ENCODE results near the gene CD8B2. TPM values are rescaled to one million over a fixed set of nuclear protein-coding genes. Genes with fewer than 3 reads are reported as not detected.
"Not testable (repeated sequence)": the region's sequence is repeated elsewhere in the genome, so short reads cannot be mapped to it uniquely, and the experiment has no call there.

The CD8B2 gene
- total and polyA plus RNA-seq, 2 experiments from 2014 or later, result 0.06 TPM; not detected in 1

- not testable (repeated sequence) for H3K4me1 ChIP-seq (ENCODE audit: insufficient read depth); H3K9me3 Mint-ChIP-seq; H3K79me2 ChIP-seq (replicated peaks; ENCODE audit: insufficient read depth); H3K27ac ChIP-seq (ENCODE audit: low read depth); H2AFZ ChIP-seq; H3K4me2 ChIP-seq; H3K4me3 Mint-ChIP-seq; H3K36me3 ChIP-seq (ENCODE audit: insufficient read depth); H3K27me3 ChIP-seq (ENCODE audit: insufficient read depth); H3K27ac Mint-ChIP-seq; H3K36me3 Mint-ChIP-seq (ENCODE audit: low read depth); H4K20me1 ChIP-seq (replicated peaks; ENCODE audit: insufficient read depth); H3K9me2 ChIP-seq (ENCODE audit: insufficient read depth); H3F3A ChIP-seq (replicated peaks; ENCODE audit: low read depth); H3K27me3 Mint-ChIP-seq (ENCODE audit: insufficient read depth, low read depth, poor library complexity); H3K4me1 Mint-ChIP-seq; H3K4me3 ChIP-seq
- DNase-seq (ENCODE audit: low spot score), result peak; percentile 52
- ATAC-seq, result peak; percentile 92
Measured at GRCh38 chr2:106492913-106493312, 5.7 kb downstream of the CD8B2 start.

DNA sequence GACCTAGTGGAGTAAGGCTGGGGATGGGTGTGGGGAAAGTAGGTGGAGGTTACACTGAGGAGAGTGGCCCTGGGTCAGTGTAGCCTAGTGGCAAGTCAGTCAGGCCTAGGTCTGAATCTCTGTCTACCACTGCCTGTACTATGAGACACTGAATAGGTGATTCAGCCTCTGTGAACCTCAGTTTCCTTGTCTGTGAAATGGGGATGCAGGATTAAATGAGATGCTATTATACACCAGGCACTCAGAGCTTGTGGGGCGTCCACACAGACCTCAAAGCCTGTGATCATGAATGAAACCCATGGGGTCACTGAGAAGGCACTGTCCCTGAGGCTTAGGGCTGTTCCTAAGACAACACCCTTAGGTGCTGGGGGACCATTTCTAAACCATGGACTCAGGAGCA is 11.4 kb downstream of the CD8B2 start:
- H3K36me3 Mint-ChIP-seq (ENCODE audit: low read depth); H2AFZ ChIP-seq; DNase-seq (ENCODE audit: low spot score); H3K4me1 ChIP-seq (ENCODE audit: insufficient read depth); H4K20me1 ChIP-seq (replicated peaks; ENCODE audit: insufficient read depth); H3K4me1 Mint-ChIP-seq; H3K36me3 ChIP-seq (ENCODE audit: insufficient read depth); H3K27me3 ChIP-seq (ENCODE audit: insufficient read depth); H3K27me3 Mint-ChIP-seq (ENCODE audit: insufficient read depth, low read depth, poor library complexity); H3K9me3 Mint-ChIP-seq; H3K27ac ChIP-seq (ENCODE audit: low read depth); H3F3A ChIP-seq (replicated peaks; ENCODE audit: low read depth); H3K4me2 ChIP-seq; H3K9me2 ChIP-seq (ENCODE audit: insufficient read depth); ATAC-seq; H3K27ac Mint-ChIP-seq; H3K79me2 ChIP-seq (replicated peaks; ENCODE audit: insufficient read depth); H3K4me3 Mint-ChIP-seq; H3K4me3 ChIP-seq: not testable (repeated sequence)

DNA sequence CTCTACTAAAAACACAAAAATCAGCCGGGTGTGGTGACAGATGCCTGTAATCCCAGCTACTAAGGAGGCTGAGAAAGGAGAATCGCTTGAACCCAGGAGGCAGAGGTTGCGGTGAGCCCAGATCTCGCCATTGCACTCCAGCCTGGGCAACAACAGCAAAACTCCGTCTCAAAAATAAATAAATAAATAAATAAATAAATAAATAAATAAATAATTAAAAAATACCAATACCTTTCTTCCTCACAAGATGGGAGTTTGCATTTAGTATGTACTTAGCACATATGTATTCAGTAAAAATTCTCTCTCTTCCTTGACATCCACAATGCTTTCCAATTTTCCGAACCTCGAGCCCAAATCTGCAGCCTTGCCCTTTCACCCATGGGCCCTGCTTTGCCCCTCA is 13.2 kb downstream of the CD8B2 start:
- not testable (repeated sequence) for H3K27ac Mint-ChIP-seq; H3K27me3 Mint-ChIP-seq (ENCODE audit: insufficient read depth, low read depth, poor library complexity); H4K20me1 ChIP-seq (replicated peaks; ENCODE audit: insufficient read depth); H3K9me3 Mint-ChIP-seq; H3K4me1 Mint-ChIP-seq; ATAC-seq; H3F3A ChIP-seq (replicated peaks; ENCODE audit: low read depth); H3K27ac ChIP-seq (ENCODE audit: low read depth); H3K36me3 Mint-ChIP-seq (ENCODE audit: low read depth); H3K4me2 ChIP-seq; DNase-seq (ENCODE audit: low spot score); H3K36me3 ChIP-seq (ENCODE audit: insufficient read depth); H3K27me3 ChIP-seq (ENCODE audit: insufficient read depth); H3K4me1 ChIP-seq (ENCODE audit: insufficient read depth); H2AFZ ChIP-seq; H3K4me3 Mint-ChIP-seq; H3K9me2 ChIP-seq (ENCODE audit: insufficient read depth); H3K79me2 ChIP-seq (replicated peaks; ENCODE audit: insufficient read depth); H3K4me3 ChIP-seq

- ATAC-seq; H3K4me3 ChIP-seq; H3K79me2 ChIP-seq (replicated peaks; ENCODE audit: insufficient read depth); H3K36me3 ChIP-seq (ENCODE audit: insufficient read depth); H3K9me3 Mint-ChIP-seq; H3K4me3 Mint-ChIP-seq; H3K27me3 ChIP-seq (ENCODE audit: insufficient read depth); H3K4me1 Mint-ChIP-seq; H2AFZ ChIP-seq; H3K27ac Mint-ChIP-seq; H3K27me3 Mint-ChIP-seq (ENCODE audit: insufficient read depth, low read depth, poor library complexity); H3K9me2 ChIP-seq (ENCODE audit: insufficient read depth); H4K20me1 ChIP-seq (replicated peaks; ENCODE audit: insufficient read depth); H3F3A ChIP-seq (replicated peaks; ENCODE audit: low read depth); H3K36me3 Mint-ChIP-seq (ENCODE audit: low read depth); H3K4me2 ChIP-seq; H3K27ac ChIP-seq (ENCODE audit: low read depth); H3K4me1 ChIP-seq (ENCODE audit: insufficient read depth); DNase-seq (ENCODE audit: low spot score): not testable (repeated sequence)
Measured at GRCh38 chr2:106502351-106502750, 15.2 kb downstream of the CD8B2 start.

DNA sequence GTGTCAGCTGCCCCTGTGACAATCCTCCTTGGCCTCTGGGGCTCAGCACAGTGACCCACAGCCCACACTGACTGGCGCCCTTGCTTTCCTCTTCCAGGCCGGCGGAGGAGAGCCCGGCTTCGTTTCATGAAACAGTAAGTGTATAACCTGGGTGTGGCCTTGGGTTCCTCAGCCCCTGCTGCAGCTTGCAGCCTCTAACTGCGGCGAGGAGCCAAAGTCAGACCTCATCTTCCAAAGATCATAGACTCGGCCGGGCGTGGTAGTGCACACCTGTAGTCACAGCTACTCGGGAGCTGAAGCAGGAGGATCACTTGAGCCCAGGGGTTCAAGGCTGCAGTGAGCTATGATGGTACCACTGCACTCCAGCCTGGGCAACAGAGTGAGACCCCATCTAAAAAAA is 17.0 kb downstream of the CD8B2 start:
- not testable (repeated sequence) for H3K79me2 ChIP-seq (replicated peaks; ENCODE audit: insufficient read depth); ATAC-seq; H3K9me3 Mint-ChIP-seq; H3K36me3 Mint-ChIP-seq (ENCODE audit: low read depth); H3K4me3 ChIP-seq; H3K27me3 ChIP-seq (ENCODE audit: insufficient read depth); H3K27ac ChIP-seq (ENCODE audit: low read depth); H3K4me3 Mint-ChIP-seq; H3K4me1 ChIP-seq (ENCODE audit: insufficient read depth); H3K27ac Mint-ChIP-seq; H3K4me2 ChIP-seq; H3K9me2 ChIP-seq (ENCODE audit: insufficient read depth); H4K20me1 ChIP-seq (replicated peaks; ENCODE audit: insufficient read depth); H3K27me3 Mint-ChIP-seq (ENCODE audit: insufficient read depth, low read depth, poor library complexity); H3K4me1 Mint-ChIP-seq; H2AFZ ChIP-seq; H3K36me3 ChIP-seq (ENCODE audit: insufficient read depth); DNase-seq (ENCODE audit: low spot score); H3F3A ChIP-seq (replicated peaks; ENCODE audit: low read depth)

DNA sequence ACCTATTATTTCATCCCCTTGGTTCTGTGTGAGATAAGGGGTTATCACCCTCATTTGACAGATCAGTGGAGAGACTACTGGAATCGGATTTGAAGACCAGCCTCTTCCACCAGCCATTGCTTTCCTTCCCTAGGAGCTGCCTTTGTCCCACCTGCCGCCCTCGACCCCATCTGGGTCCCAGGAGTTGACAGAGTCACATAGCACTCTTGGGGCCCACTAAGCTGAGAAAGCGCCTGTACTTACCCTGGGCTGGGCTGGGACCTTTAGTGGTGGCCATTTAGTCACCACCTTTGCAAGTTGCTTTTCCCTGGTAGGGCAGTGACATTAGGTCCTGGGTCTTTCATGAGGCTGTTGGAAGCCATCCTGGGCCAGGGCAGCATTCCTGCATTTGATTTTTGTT is 17.6 kb downstream of the CD8B2 start:
- not testable (repeated sequence) for H3K4me2 ChIP-seq; H3K4me3 ChIP-seq; DNase-seq (ENCODE audit: low spot score); H3F3A ChIP-seq (replicated peaks; ENCODE audit: low read depth); H3K4me1 ChIP-seq (ENCODE audit: insufficient read depth); H4K20me1 ChIP-seq (replicated peaks; ENCODE audit: insufficient read depth); H3K27ac ChIP-seq (ENCODE audit: low read depth); H2AFZ ChIP-seq; H3K27ac Mint-ChIP-seq; H3K4me1 Mint-ChIP-seq; H3K9me3 Mint-ChIP-seq; H3K9me2 ChIP-seq (ENCODE audit: insufficient read depth); H3K4me3 Mint-ChIP-seq; H3K36me3 Mint-ChIP-seq (ENCODE audit: low read depth); ATAC-seq; H3K27me3 ChIP-seq (ENCODE audit: insufficient read depth); H3K27me3 Mint-ChIP-seq (ENCODE audit: insufficient read depth, low read depth, poor library complexity); H3K79me2 ChIP-seq (replicated peaks; ENCODE audit: insufficient read depth); H3K36me3 ChIP-seq (ENCODE audit: insufficient read depth)

GRCh38 chr2:106506002-106506687 is 19.0 kb downstream of the CD8B2 start:
- H3K4me3 ChIP-seq; H3K27ac ChIP-seq (ENCODE audit: low read depth); H3K9me2 ChIP-seq (ENCODE audit: insufficient read depth); H3K4me1 ChIP-seq (ENCODE audit: insufficient read depth); H3K27me3 ChIP-seq (ENCODE audit: insufficient read depth); H3K4me3 Mint-ChIP-seq; ATAC-seq; H3K79me2 ChIP-seq (replicated peaks; ENCODE audit: insufficient read depth); H3K27me3 Mint-ChIP-seq (ENCODE audit: insufficient read depth, low read depth, poor library complexity); H3K4me2 ChIP-seq; H3K4me1 Mint-ChIP-seq; H2AFZ ChIP-seq; DNase-seq (ENCODE audit: low spot score); H3F3A ChIP-seq (replicated peaks; ENCODE audit: low read depth); H3K9me3 Mint-ChIP-seq; H3K36me3 ChIP-seq (ENCODE audit: insufficient read depth); H3K27ac Mint-ChIP-seq; H4K20me1 ChIP-seq (replicated peaks; ENCODE audit: insufficient read depth); H3K36me3 Mint-ChIP-seq (ENCODE audit: low read depth): not testable (repeated sequence)

Data from GM23338 (cell line).